OCI-LY1 (cell line): ENCODE measurements around the gene CCDC97.

Experiments
- H2AFZ ChIP-seq: fragments of 200-600 bp; sonication (generic), shearing (Covaris generic); 2 replicates; pipeline ENCODE4 v1.6.0; 2014; ENCODE audit warnings: antibody characterized with exemption, mild to moderate bottlenecking, low read length
- H3F3A ChIP-seq: fragments of 200-600 bp; sonication (generic), shearing (Covaris generic); 2 replicates; pipeline ENCODE4 v1.6.0; 2014; ENCODE audit warnings: mild to moderate bottlenecking, antibody characterized with exemption, low read length, moderate library complexity; ENCODE audit not compliant: insufficient read depth
- H3K27ac ChIP-seq: fragments of 200-600 bp; sonication (generic); 2 replicates; pipeline ENCODE4 v1.5.1; 2014; ENCODE audit warnings: low read length, mixed run types, mild to moderate bottlenecking, low read depth; ENCODE audit not compliant: poor library complexity, severe bottlenecking
- H3K27me3 ChIP-seq: fragments of 200-600 bp; sonication (generic); 2 replicates; pipeline ENCODE4 v1.6.0; 2014; ENCODE audit warnings: antibody characterized with exemption, mild to moderate bottlenecking, low read length, moderate library complexity; ENCODE audit not compliant: insufficient read depth
- H3K36me3 ChIP-seq: fragments of 200-600 bp; sonication (generic); 2 replicates; pipeline ENCODE4 v1.6.1; 2014; ENCODE audit warnings: mild to moderate bottlenecking, antibody characterized with exemption, low read length, moderate library complexity, mixed read lengths; ENCODE audit not compliant: insufficient read depth
- H3K4me1 ChIP-seq: fragments of 200-600 bp; sonication (generic); 2 replicates; pipeline ENCODE4 v1.5.1; 2014; ENCODE audit warnings: mild to moderate bottlenecking, low read length, moderate library complexity; ENCODE audit not compliant: insufficient read depth, severe bottlenecking
- H3K4me2 ChIP-seq: fragments of 200-600 bp; sonication (generic), shearing (Covaris generic); 2 replicates; pipeline ENCODE4 v1.6.1; 2014; ENCODE audit warnings: low read length
- H3K4me3 ChIP-seq: fragments of 200-600 bp; sonication (generic); 2 replicates; pipeline ENCODE4 v1.5.1; 2014; ENCODE audit warnings: low read length, low read depth, mild to moderate bottlenecking, mixed read lengths; ENCODE audit not compliant: poor library complexity, severe bottlenecking
- H3K79me2 ChIP-seq: fragments of 200-600 bp; shearing (Covaris generic); 2 replicates; pipeline ENCODE4 v1.6.1; 2016; ENCODE audit warnings: mixed run types, low read length, mixed read lengths; ENCODE audit not compliant: insufficient read depth
- H3K9ac ChIP-seq: fragments of 200-600 bp; sonication (generic), shearing (Covaris generic); 2 replicates; pipeline ENCODE4 v1.6.1; 2014; ENCODE audit warnings: mild to moderate bottlenecking, low read length, mixed read lengths
- H3K9me2 ChIP-seq: fragments of 200-600 bp; sonication (generic), shearing (Covaris generic); 2 replicates; pipeline ENCODE4 v1.6.1; 2014; ENCODE audit warnings: low read depth, mild to moderate bottlenecking, low read length, mixed read lengths
- H3K9me3 ChIP-seq: fragments of 200-600 bp; shearing (Covaris generic); 2 replicates; pipeline ENCODE4 v1.6.1; 2014; ENCODE audit warnings: low read length, mixed read lengths
- H4K20me1 ChIP-seq: fragments of 200-600 bp; sonication (generic), shearing (Covaris generic); 2 replicates; pipeline ENCODE4 v1.6.0; 2016; ENCODE audit warnings: mild to moderate bottlenecking, low read length; ENCODE audit not compliant: insufficient read depth
- EZH2 ChIP-seq: fragments of 200-600 bp; sonication (generic), shearing (Covaris generic); IDR thresholded peaks from 2 replicates; pipeline ENCODE4 v1.8.0; 2017; ENCODE audit warnings: borderline replicate concordance, mixed run types, mild to moderate bottlenecking, antibody characterized with exemption, low read length, moderate library complexity, mixed read lengths
- TF ChIP-seq, protein P1 (sequence below): fragments of 200-600 bp; sonication (generic), shearing (Covaris generic); IDR thresholded peaks from 2 replicates; pipeline ENCODE4 v1.5.1; 2017; ENCODE audit warnings: mild to moderate bottlenecking, antibody characterized with exemption, low read length, moderate library complexity, mixed read lengths

Gene CCDC97

DNA sequence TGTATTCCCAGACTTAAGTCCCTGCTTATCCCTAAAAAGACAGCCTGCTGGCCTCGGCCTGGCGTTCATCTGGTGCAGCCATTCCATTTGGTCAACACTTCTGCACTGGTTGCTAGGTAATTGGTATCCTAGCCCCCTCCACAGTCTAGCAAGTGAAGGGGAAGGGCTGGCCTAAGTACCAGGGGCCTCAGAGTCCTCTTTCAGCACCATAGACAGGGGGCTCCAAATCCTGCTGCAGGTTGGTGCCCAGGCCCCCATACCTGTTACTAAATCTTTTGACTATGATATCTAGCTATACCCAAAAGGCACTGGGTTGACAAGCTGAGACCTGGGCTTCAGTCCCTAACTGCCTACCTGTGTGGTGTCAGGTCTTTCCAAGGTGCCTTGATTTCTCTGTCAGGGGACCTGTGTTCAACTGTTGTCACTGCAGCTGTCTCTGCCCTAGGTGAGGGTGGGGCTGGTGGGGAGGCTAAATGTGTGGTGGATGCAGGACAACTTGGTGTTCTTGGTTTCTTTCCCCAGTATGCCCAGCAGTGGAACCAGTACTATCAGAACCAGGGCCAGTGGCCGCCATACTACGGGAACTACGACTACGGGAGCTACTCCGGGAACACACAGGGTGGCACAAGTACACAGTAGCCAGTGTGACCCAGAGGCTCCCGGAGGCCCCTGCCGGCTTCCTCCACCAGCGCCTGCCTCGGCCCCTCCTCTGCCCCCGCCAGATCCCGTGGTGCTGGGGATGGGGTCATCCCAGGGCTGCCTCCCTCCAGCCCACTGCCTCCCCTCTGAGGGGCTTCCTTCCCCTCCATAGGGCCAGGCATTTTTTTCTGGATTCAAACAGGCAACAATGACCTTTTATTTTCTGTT lies 3.8 kb upstream of the CCDC97 start:
- H3K9ac ChIP-seq = no peak overlapping the region
- H3K4me2 ChIP-seq = no peak overlapping the region
- H3K27ac ChIP-seq = no peak overlapping the region
- TF ChIP-seq, protein P1, sequence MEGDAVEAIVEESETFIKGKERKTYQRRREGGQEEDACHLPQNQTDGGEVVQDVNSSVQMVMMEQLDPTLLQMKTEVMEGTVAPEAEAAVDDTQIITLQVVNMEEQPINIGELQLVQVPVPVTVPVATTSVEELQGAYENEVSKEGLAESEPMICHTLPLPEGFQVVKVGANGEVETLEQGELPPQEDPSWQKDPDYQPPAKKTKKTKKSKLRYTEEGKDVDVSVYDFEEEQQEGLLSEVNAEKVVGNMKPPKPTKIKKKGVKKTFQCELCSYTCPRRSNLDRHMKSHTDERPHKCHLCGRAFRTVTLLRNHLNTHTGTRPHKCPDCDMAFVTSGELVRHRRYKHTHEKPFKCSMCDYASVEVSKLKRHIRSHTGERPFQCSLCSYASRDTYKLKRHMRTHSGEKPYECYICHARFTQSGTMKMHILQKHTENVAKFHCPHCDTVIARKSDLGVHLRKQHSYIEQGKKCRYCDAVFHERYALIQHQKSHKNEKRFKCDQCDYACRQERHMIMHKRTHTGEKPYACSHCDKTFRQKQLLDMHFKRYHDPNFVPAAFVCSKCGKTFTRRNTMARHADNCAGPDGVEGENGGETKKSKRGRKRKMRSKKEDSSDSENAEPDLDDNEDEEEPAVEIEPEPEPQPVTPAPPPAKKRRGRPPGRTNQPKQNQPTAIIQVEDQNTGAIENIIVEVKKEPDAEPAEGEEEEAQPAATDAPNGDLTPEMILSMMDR = no peak
- TF ChIP-seq EZH2 = no peak
- H3K79me2 ChIP-seq = peaks cover 8% of the 10 kb centered on the region
- H3K4me3 ChIP-seq = no peak overlapping the region
- H3K4me1 ChIP-seq = peaks cover 31% of the 10 kb centered on the region
- H3K9me3 ChIP-seq = no peaks in the 10 kb centered on the region
- peaks cover 9% of the 10 kb centered on the region; the same call in 1 of the 2 replicates for H3F3A ChIP-seq
- H3K9me2 ChIP-seq = no peaks in the 10 kb centered on the region
- H3K27me3 ChIP-seq = no peaks in the 10 kb centered on the region
- H4K20me1 ChIP-seq = no peaks in the 10 kb centered on the region
- no peak overlapping the region for H2AFZ ChIP-seq
- peaks cover 72% of the 10 kb centered on the region for H3K36me3 ChIP-seq

DNA sequence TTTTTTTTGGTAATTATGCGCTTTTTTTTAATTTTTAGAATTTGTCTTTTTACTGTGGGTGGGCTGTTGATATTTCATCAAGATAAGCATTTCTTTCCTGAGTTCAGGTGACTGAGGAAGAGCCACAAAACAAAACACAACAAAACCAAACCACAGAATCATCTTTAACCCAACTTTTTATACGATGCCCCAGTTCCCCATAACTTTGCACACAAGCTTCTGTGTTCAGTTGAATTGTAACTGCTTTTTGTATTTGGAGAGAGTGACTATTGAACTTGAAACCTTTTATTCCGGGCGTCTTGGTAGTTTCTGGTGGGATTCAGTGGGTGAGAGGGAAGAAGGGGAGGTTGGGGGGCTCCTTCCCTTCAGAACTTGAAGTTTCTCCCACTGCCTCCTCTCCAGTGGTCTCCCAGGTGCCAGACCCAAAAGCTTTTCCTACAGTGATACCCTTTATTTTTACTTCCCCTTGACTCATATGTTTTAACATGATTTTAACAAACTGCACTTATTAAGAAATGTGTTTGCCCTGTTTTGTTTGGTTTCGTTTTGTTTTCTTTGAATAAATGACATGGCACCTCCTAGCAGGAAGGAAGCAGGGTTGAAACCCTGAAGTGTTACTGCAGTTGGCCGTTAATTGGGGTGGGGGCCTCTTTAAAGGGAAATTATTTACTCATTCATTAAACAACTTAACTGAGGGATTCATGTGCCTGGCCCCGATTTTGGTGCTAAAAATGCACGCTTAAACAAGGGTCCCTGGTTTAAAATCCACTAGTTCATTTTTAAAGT lies 2.7 kb upstream of the CCDC97 start:
- H3K27me3 ChIP-seq = no peaks in the 10 kb centered on the region
- no peaks in the 10 kb centered on the region for H3K9me2 ChIP-seq
- H3K4me1 ChIP-seq = peaks cover 35% of the 10 kb centered on the region
- no peaks in the 10 kb centered on the region for H3K9me3 ChIP-seq
- H3K9ac ChIP-seq = no peak overlapping the region
- H3K4me3 ChIP-seq = no peak overlapping the region
- H3K27ac ChIP-seq = peak overlapping the region; percentile 82
- no peak for TF ChIP-seq EZH2
- TF ChIP-seq, protein P1 = no peak
- H3K4me2 ChIP-seq = no peak overlapping the region
- H4K20me1 ChIP-seq = no peaks in the 10 kb centered on the region
- H2AFZ ChIP-seq = no peak overlapping the region
- peaks cover 62% of the 10 kb centered on the region for H3K36me3 ChIP-seq
- peaks cover 9% of the 10 kb centered on the region for H3K79me2 ChIP-seq
- H3F3A ChIP-seq = peaks cover 9% of the 10 kb centered on the region; the same call in 1 of the 2 replicates

DNA sequence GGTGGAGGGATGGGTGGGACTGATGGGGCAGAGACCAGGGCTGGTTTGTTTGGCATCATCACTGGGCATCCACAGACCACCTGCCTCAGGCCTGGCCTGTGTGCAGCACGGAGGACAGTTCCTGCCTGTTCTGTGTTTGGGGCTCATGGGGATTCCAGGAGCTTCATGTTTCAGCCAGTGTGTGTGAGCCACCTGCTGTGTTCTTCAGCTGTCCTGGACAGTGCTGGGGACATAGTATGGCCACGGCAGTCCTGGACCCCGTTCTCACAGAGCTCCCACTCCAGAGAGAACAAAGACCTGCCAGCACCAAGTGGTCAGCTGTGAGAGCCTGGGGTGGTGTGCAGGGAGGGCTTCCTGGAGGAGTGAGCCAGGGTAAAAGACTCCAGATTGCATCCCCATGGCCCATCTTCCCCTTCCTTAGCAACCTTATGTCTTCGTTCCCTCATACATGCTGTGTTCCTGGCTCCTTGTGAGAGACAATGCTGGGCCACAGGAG lies 2.0 kb upstream of the CCDC97 start:
- TF ChIP-seq, protein P1 = no peak
- TF ChIP-seq EZH2 = no peak
- Histone ChIP-seq H3K79me2 (peaks cover 9% of the 10 kb centered on the region), H3K27ac (peak overlapping the region; percentile 82), H3K27me3 (no peaks in the 10 kb centered on the region), H3K9me3 (no peaks in the 10 kb centered on the region), H3K36me3 (peaks cover 62% of the 10 kb centered on the region), H4K20me1 (no peaks in the 10 kb centered on the region), H3K4me2 (no peak overlapping the region), H3K4me1 (peaks cover 29% of the 10 kb centered on the region), H3F3A (peaks cover 9% of the 10 kb centered on the region; the same call in 1 of the 2 replicates), H3K4me3 (no peak overlapping the region), H3K9me2 (no peaks in the 10 kb centered on the region), H3K9ac (no peak overlapping the region; the same call in 1 of the 2 replicates), H2AFZ (no peak overlapping the region)
